Central memory CD8-positive, alpha-beta T cell (primary cell): ENCODE measurements around the gene DUSP1.
A peak's percentile ranks its signal among the peaks of the same experiment; 100 is the strongest.
"Not testable (repeated sequence)": the region's sequence is repeated elsewhere in the genome, so short reads cannot be mapped to it uniquely, and the experiment has no call there.

Source experiments
- ATAC-seq: fragments of 150-1000 bp; cut with Tn5 transposase; replicated peaks from 2 replicates; pipeline ENCODE4 v1.10.0; 2022; ENCODE audit warnings: mild to moderate bottlenecking, moderate FRiP score, moderate number of reproducible peaks; ENCODE audit not compliant: poor library complexity, severe bottlenecking; ENCODE audit errors: extremely low read depth
- DNase-seq, 2 donors: peaks; one replicate each; pipeline ENCODE4 v3.0.0; 2021; ENCODE audit warnings: low spot score in 2 of 2
- H3K27ac Mint-ChIP-seq: one replicate; pipeline ENCODE4 v1.8.0; 2022; ENCODE audit warnings: low read depth, mild to moderate bottlenecking, moderate library complexity, mixed read lengths
- H3K27me3 Mint-ChIP-seq: one replicate; pipeline ENCODE4 v1.8.0; 2022; ENCODE audit warnings: mixed read lengths
- H3K36me3 Mint-ChIP-seq: one replicate; pipeline ENCODE4 v1.8.0; 2022; ENCODE audit warnings: mild to moderate bottlenecking, moderate library complexity, mixed read lengths; ENCODE audit not compliant: insufficient read depth
- H3K4me1 Mint-ChIP-seq: one replicate; pipeline ENCODE4 v1.8.0; 2022; ENCODE audit warnings: mixed read lengths
- H3K4me3 Mint-ChIP-seq: one replicate; pipeline ENCODE4 v1.8.0; 2022; ENCODE audit warnings: mild to moderate bottlenecking, moderate library complexity, mixed read lengths
- H3K9me3 Mint-ChIP-seq: one replicate; pipeline ENCODE4 v1.8.0; 2022; ENCODE audit warnings: mixed read lengths

DUSP1 gene

DNA sequence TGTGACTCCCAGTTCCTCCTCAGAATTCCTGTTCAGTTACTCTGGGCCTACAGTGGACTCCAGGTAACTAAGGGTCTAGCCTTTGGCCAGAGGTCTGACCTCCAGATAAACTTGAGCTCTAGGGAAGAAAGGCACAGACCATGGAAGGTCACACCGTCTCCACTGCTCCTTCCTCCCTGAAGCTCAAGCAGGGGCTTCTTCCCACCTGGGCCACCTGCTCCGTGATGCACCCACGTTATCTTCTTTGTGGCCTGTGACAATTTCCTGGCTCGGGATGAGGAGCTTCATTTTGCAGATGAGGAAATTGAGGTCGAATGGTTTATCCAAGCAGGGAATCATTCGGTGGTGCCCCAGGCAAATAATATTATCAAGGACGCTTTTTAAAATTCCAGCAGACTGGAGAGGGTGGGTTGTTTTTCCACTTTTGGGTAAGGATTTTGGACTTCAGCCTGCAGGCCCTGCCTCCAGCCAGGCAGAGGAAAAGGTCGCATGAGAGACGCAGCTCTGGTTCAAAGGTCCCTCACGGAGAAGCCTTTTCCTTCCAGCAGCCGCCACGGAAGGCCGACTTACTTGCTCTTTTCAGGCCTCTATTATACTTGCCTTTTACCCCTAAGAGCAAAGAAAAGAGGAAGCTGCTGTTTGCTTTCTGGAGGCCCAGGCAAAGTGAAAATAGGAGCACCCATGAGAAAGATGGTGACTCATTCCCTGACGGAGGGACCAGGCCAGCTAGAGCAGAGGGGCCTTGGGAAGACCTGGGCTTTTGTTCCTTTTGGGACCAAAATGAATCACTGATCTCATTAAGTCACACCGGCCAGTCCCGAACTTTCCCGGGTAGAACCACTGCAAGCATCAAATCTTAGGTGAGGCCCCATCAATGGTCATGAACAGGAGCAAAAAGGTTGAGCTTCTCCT, 22.8 kb upstream of the DUSP1 start:
- peaks cover 12% of the 10 kb centered on the region for H3K4me1 Mint-ChIP-seq
- no peaks in the 10 kb centered on the region for H3K36me3 Mint-ChIP-seq
- H3K9me3 Mint-ChIP-seq: no peaks in the 10 kb centered on the region
- H3K4me3 Mint-ChIP-seq: no peak overlapping the region
- DNase-seq (no peak), ATAC-seq (no peak)
- H3K27me3 Mint-ChIP-seq: no peaks in the 10 kb centered on the region
- H3K27ac Mint-ChIP-seq: peak overlapping the region; percentile 59

- Mint-ChIP-seq H3K4me1 (peaks cover 6% of the 10 kb centered on the region), H3K9me3 (no peaks in the 10 kb centered on the region), H3K27ac (peak overlapping the region; percentile 59), H3K36me3 (no peaks in the 10 kb centered on the region), H3K4me3 (no peak overlapping the region), H3K27me3 (no peaks in the 10 kb centered on the region)
- DNase-seq (no peak), ATAC-seq (no peak)
Measured at GRCh38 chr5:172792701-172793570, 21.9 kb upstream of the DUSP1 start.

DNA sequence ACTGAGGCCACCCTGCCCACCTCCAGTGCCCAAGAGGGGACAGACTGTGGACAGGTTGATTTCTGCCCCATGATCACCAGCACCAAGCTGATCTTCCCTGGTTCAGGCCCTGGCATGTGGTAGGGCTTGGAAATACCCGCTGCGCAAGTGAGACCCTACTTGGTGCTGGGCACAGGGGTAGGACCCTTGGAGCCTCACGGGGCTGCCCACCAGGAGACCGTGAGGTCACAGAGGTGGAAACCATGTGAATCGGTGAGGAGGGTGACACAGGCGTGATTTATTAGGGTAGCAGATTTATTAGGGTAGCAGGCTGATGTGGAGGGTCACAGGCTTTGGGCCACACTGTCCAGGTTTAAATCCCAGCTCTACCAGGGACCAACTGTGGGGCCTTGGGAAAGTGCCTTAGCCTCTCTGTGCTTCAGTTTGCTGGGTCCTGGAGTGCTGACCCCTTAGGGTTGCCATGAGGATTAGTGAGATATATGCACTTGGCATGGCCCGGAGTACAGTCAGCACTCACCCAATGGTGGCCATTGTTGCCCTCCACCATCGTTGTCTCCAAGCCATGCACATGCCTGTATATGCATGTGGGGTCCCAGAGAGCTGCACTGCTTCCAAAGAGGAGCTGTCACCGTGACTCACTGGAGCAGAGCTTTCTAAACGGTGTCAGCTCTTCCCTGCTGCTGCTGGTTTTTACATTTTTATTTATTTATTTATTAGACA, 20.9 kb upstream of the DUSP1 start:
- H3K27me3 Mint-ChIP-seq: no peaks in the 10 kb centered on the region
- peaks cover 1% of the 10 kb centered on the region for H3K36me3 Mint-ChIP-seq
- no peaks in the 10 kb centered on the region for H3K9me3 Mint-ChIP-seq
- ATAC-seq: no peak
- H3K4me3 Mint-ChIP-seq: no peak overlapping the region
- H3K4me1 Mint-ChIP-seq: no peaks in the 10 kb centered on the region
- no peak overlapping the region for H3K27ac Mint-ChIP-seq
- no peak for DNase-seq

- ATAC-seq (no peak), DNase-seq (no peak)
- no peaks in the 10 kb centered on the region for H3K9me3 Mint-ChIP-seq
- H3K4me1 Mint-ChIP-seq: no peaks in the 10 kb centered on the region
- H3K4me3 Mint-ChIP-seq: no peak overlapping the region
- H3K27me3 Mint-ChIP-seq: no peaks in the 10 kb centered on the region
- no peak overlapping the region for H3K27ac Mint-ChIP-seq
- peaks cover 1% of the 10 kb centered on the region for H3K36me3 Mint-ChIP-seq
Measured at GRCh38 chr5:172791286-172791685, 20.3 kb upstream of the DUSP1 start.

DNA sequence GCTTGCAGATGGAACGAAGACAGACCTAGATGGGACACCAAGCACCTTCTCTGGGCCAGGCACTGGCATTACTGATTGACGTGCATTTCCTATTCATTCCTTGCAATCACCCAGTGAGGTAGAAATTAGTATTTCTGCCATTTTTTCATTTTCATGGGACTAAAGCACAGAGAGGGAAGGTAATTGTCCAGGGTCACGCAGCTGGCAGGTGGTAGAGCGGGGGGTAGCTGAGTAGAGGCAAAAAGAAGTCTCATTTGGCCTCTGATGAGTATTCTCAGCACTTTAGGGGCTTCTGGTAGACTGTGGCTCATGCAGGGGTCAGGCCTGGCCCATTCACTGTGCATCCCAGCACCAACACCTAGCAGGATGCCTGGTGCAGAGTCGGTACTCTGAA, 19.5 kb upstream of the DUSP1 start:
- no peaks in the 10 kb centered on the region for H3K9me3 Mint-ChIP-seq
- H3K27ac Mint-ChIP-seq: no peak overlapping the region

GRCh38 chr5:172789687-172790495, 18.9 kb upstream of the DUSP1 start:
- Mint-ChIP-seq H3K27me3 (no peaks in the 10 kb centered on the region), H3K9me3 (no peaks in the 10 kb centered on the region), H3K4me3 (no peak overlapping the region), H3K36me3 (peaks cover 1% of the 10 kb centered on the region), H3K4me1 (no peaks in the 10 kb centered on the region), H3K27ac (no peak overlapping the region)
- ATAC-seq: no peak
- no peak for DNase-seq

More for the DNA sequence above, 19.5 kb upstream of the DUSP1 start:
- no peak for DNase-seq
- ATAC-seq: no peak
- no peak overlapping the region for H3K4me3 Mint-ChIP-seq
- H3K4me1 Mint-ChIP-seq: no peaks in the 10 kb centered on the region
- no peaks in the 10 kb centered on the region for H3K27me3 Mint-ChIP-seq
- H3K36me3 Mint-ChIP-seq: peaks cover 1% of the 10 kb centered on the region

DNA sequence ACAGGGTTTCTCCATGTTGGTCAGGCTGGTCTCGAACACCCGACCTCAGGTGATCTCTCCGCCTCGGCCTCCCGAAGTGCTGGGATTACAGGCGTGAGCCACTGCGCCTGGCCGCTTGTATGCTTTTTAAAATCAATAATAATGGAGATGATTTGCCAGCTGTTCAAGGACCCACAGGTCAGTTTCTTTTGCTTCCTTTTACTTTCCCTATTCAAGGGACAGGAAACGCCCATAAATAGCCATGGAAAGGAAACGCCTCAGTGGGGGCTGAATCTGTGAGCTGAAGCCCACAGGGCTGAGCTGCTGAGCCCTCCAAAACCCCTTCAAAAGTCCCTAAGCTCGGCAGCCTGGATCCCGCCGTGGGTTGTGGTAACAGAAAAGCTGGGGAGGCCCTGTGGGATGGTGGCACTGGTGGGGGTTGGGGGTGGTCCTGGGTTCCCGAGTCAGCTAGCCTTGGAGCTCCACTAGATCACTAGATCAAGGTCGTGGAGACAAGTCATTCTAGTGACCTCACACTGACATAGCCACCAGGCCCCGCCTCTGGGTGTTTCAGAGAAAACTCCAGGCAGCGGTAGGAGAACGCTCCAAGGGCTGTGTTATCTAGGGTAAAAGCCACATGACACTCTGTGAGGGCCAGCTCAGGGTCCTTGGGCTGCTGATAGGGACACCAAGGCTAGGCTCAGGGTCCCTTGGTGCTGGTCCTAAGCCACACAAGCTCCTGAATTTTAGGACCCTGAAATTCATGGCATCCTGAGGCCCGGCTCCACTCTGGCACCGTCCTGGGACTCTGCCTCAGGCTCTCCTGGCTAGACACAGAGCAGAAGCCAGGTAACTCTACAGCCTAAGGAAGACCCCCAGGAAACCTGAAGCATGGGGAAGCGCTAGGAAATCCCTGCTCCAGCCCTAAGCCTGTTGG, 18.0 kb upstream of the DUSP1 start:
- Mint-ChIP-seq H3K4me1 (no peaks in the 10 kb centered on the region), H3K27ac (no peak overlapping the region), H3K36me3 (peaks cover 1% of the 10 kb centered on the region), H3K4me3 (no peak overlapping the region), H3K9me3 (no peaks in the 10 kb centered on the region), H3K27me3 (no peaks in the 10 kb centered on the region)
- DNase-seq: no peak
- no peak for ATAC-seq

GRCh38 chr5:172787538-172787937, 16.5 kb upstream of the DUSP1 start:
- not testable (repeated sequence) for DNase-seq, H3K9me3 Mint-ChIP-seq, H3K27ac Mint-ChIP-seq, H3K4me1 Mint-ChIP-seq, H3K36me3 Mint-ChIP-seq, ATAC-seq, H3K27me3 Mint-ChIP-seq, H3K4me3 Mint-ChIP-seq

DNA sequence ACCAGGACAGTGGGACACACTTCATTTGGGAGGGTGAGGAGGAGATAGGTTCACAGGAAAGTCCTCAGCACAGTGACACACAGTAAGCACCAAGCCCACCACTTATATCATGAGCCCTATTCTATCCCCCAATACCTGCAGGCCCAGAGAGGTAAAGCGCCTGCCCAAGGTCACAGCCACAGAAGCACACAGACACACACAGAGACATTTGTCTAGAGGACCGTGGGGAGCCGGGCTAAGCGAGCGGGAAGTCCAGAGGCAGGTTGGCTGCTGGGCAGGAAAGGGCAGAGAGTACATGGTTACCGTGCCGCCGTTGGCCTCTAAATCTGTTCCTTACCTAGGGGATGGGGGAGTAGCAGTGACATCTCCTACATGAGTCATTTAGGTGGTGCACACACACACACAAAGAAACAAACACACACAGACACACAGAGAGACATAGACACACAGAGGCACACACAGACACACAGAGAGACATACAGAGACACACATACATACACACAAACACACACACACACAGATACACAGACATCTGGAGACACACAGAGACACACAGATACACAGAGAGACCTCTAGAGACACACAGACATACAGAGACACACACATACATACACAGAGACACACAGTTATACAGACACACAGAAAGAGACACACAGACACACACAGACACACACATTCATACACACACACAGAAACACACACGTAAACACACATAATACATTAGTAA, 15.9 kb upstream of the DUSP1 start:
- H3K36me3 Mint-ChIP-seq: peaks cover 1% of the 10 kb centered on the region
- no peak overlapping the region for H3K4me3 Mint-ChIP-seq
- H3K27ac Mint-ChIP-seq: no peak overlapping the region
- no peaks in the 10 kb centered on the region for H3K9me3 Mint-ChIP-seq
- H3K4me1 Mint-ChIP-seq: no peaks in the 10 kb centered on the region
- DNase-seq (no peak), ATAC-seq (no peak)
- no peaks in the 10 kb centered on the region for H3K27me3 Mint-ChIP-seq

DNA sequence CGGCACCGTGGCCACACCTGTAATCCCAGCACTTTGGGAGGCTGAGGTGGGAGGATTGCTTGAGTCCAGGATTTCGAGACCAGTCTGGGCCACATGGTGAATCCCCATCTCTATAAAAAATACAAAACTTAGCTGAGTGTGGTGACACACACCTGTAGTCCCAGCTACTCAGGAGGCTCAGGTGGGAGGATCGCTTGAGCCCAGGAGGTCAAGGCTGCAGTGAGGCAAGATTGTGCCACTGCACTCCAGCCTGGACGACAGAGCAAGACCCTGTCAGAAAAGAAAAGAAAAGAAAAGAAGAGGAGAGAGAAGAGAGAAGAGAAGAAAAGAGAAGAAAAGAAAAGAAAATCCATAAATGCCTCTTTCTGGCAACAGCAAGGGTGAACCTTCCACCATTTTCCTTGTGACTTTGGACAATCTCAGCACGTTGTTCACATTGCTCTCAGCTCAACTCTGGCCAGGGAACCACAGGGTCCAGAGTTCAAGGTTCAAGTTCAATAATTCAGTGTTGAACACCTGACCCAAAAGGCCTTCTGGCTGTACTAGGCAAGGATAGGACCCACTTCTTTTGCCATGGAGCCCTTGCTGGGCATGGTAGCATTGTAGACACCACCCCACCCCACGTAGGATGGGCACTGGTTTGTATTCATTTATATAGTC, 14.6 kb upstream of the DUSP1 start:
- peak overlapping the region; percentile 63 for H3K27ac Mint-ChIP-seq
- ATAC-seq (no peak), DNase-seq (no peak)
- H3K27me3 Mint-ChIP-seq: no peaks in the 10 kb centered on the region
- H3K4me1 Mint-ChIP-seq: no peaks in the 10 kb centered on the region
- H3K4me3 Mint-ChIP-seq: no peak overlapping the region
- peaks cover 4% of the 10 kb centered on the region for H3K36me3 Mint-ChIP-seq
- no peaks in the 10 kb centered on the region for H3K9me3 Mint-ChIP-seq
